Astrocyte (in vitro differentiated cells and primary cell): ENCODE results near the gene VSTM1. TPM values are rescaled to one million over a fixed set of nuclear protein-coding genes. Genes with fewer than 3 reads are reported as not detected.

ENCODE experiments used
- DNase-seq: peaks from one replicate; pipeline ENCODE4 v3.0.0-alpha.2; 2010; ENCODE audit warnings: low read depth
- FAIRE-seq: peaks from 2 replicates; lab custom pipeline; 2011; peaks lifted over from hg19 to GRCh38; lab: Jason Lieb, UNC
- H2AFZ ChIP-seq: 2 replicates; pipeline ENCODE4 v1.6.0; 2012; ENCODE audit warnings: low read depth, low read length, inconsistent platforms
- H3K27ac ChIP-seq: 2 replicates; pipeline ENCODE4 v1.5.1; 2011; ENCODE audit warnings: low read depth, low read length, inconsistent platforms
- H3K27me3 ChIP-seq: 2 replicates; pipeline ENCODE4 v1.6.0; 2011; ENCODE audit warnings: low read length, inconsistent platforms; ENCODE audit not compliant: insufficient read depth
- H3K36me3 ChIP-seq: 2 replicates; pipeline ENCODE4 v1.5.1; 2011; ENCODE audit warnings: low read length, inconsistent platforms; ENCODE audit not compliant: insufficient read depth
- H3K4me1 ChIP-seq: 2 replicates; pipeline ENCODE4 v1.5.1; 2011; ENCODE audit warnings: low read length, inconsistent platforms; ENCODE audit not compliant: insufficient read depth
- H3K4me2 ChIP-seq: 2 replicates; pipeline ENCODE4 v1.6.0; 2012; ENCODE audit warnings: low read length, inconsistent platforms
- H3K4me3 ChIP-seq: 2 replicates; pipeline ENCODE4 v1.5.1; 2011; ENCODE audit warnings: low read depth, mild to moderate bottlenecking, low read length, inconsistent platforms; ENCODE audit not compliant: insufficient read depth
- H3K79me2 ChIP-seq: 2 replicates; pipeline ENCODE4 v1.6.0; 2012; ENCODE audit warnings: mild to moderate bottlenecking, low read length, inconsistent platforms; ENCODE audit not compliant: insufficient read depth
- H3K9ac ChIP-seq: 2 replicates; pipeline ENCODE4 v1.6.0; 2012; ENCODE audit warnings: mild to moderate bottlenecking, low read length, inconsistent platforms
- H3K9me3 ChIP-seq: 2 replicates; pipeline ENCODE4 v1.5.1; 2012; ENCODE audit warnings: low read depth, mild to moderate bottlenecking, low read length, inconsistent platforms; ENCODE audit not compliant: insufficient read depth
- H4K20me1 ChIP-seq: 2 replicates; pipeline ENCODE4 v1.6.0; 2012; ENCODE audit warnings: low read length, inconsistent platforms; ENCODE audit not compliant: insufficient read depth
- H3K27ac Mint-ChIP-seq: one replicate; pipeline ENCODE4 v1.8.0; 2021; ENCODE audit warnings: mild to moderate bottlenecking, mixed read lengths; ENCODE audit not compliant: unreplicated experiment
- H3K27me3 Mint-ChIP-seq: one replicate; pipeline ENCODE4 v1.8.0; 2021; ENCODE audit warnings: low read depth, mixed read lengths; ENCODE audit not compliant: unreplicated experiment
- H3K36me3 Mint-ChIP-seq: one replicate; pipeline ENCODE4 v1.8.0; 2021; ENCODE audit warnings: low read depth, mixed read lengths; ENCODE audit not compliant: unreplicated experiment
- H3K4me1 Mint-ChIP-seq: one replicate; pipeline ENCODE4 v1.8.0; 2021; ENCODE audit warnings: low read depth, mixed read lengths; ENCODE audit not compliant: unreplicated experiment
- H3K4me3 Mint-ChIP-seq: one replicate; pipeline ENCODE4 v1.8.0; 2021; ENCODE audit warnings: mild to moderate bottlenecking, moderate library complexity, mixed read lengths; ENCODE audit not compliant: unreplicated experiment
- H3K9me3 Mint-ChIP-seq: one replicate; pipeline ENCODE4 v1.8.0; 2021; ENCODE audit warnings: mild to moderate bottlenecking, mixed read lengths; ENCODE audit not compliant: unreplicated experiment
- CTCF ChIP-seq: IDR thresholded peaks from 2 replicates; pipeline ENCODE4 v1.5.1; 2011; ENCODE audit warnings: low read depth, mild to moderate bottlenecking, inconsistent platforms, low read length, moderate library complexity; ENCODE audit not compliant: insufficient read depth
- EZH2 ChIP-seq: IDR thresholded peaks from 2 replicates; pipeline ENCODE4 v1.6.1; 2012; ENCODE audit warnings: mild to moderate bottlenecking, low read length, inconsistent platforms; ENCODE audit not compliant: insufficient read depth
- total RNA-seq: library from RNA; stranded (reverse); gene quantifications from 2 replicates; pipeline ENCODE4 v1.2.1, GENCODE V29; 2021

VSTM1 gene
- total RNA-seq, 1 donor from 2014 or later: 0.68 TPM

GRCh38 chr19:54026656-54027055 is 37.0 kb downstream of the VSTM1 start:
- Mint-ChIP-seq H3K27me3 (peaks cover 18% of the 10 kb centered on the region), H3K36me3 (no peaks in the 10 kb centered on the region), H3K9me3 (peaks cover 2% of the 10 kb centered on the region), H3K4me1 (peaks cover 2% of the 10 kb centered on the region), H3K27ac (no peak overlapping the region), H3K4me3 (no peak overlapping the region)
- peaks cover 2% of the 10 kb centered on the region for H3K4me1 ChIP-seq
- no peak overlapping the region for H3K4me2 ChIP-seq
- H4K20me1 ChIP-seq: no peaks in the 10 kb centered on the region
- H3K79me2 ChIP-seq: no peaks in the 10 kb centered on the region
- no peaks in the 10 kb centered on the region for H3K27me3 ChIP-seq
- FAIRE-seq (no peak), DNase-seq (no peak)
- no peak overlapping the region for H3K9ac ChIP-seq
- H3K36me3 ChIP-seq: no peaks in the 10 kb centered on the region
- no peak for TF ChIP-seq EZH2
- TF ChIP-seq CTCF: no peak
- no peak overlapping the region for H3K27ac ChIP-seq
- no peak overlapping the region for H2AFZ ChIP-seq
- H3K9me3 ChIP-seq: no peaks in the 10 kb centered on the region
- H3K4me3 ChIP-seq: no peak overlapping the region

GRCh38 chr19:54024660-54025059 is 39.0 kb downstream of the VSTM1 start:
- H3K27me3 Mint-ChIP-seq: peaks cover 16% of the 10 kb centered on the region
- no peaks in the 10 kb centered on the region for H3K36me3 Mint-ChIP-seq
- FAIRE-seq: no peak
- H3K4me2 ChIP-seq: no peak overlapping the region
- H3K9me3 Mint-ChIP-seq: peaks cover 4% of the 10 kb centered on the region
- H3K4me1 Mint-ChIP-seq: peaks cover 10% of the 10 kb centered on the region
- no peak for DNase-seq
- H3K36me3 ChIP-seq: no peaks in the 10 kb centered on the region
- H3K27ac ChIP-seq: no peak overlapping the region
- TF ChIP-seq CTCF (no peak), EZH2 (no peak)
- no peaks in the 10 kb centered on the region for H3K27me3 ChIP-seq
- H4K20me1 ChIP-seq: no peaks in the 10 kb centered on the region
- H3K9ac ChIP-seq: no peak overlapping the region
- H3K79me2 ChIP-seq: no peaks in the 10 kb centered on the region
- H3K4me3 Mint-ChIP-seq: no peak overlapping the region
- no peaks in the 10 kb centered on the region for H3K9me3 ChIP-seq
- no peak overlapping the region for H3K27ac Mint-ChIP-seq
- no peak overlapping the region for H2AFZ ChIP-seq
- no peak overlapping the region for H3K4me3 ChIP-seq
- H3K4me1 ChIP-seq: peaks cover 6% of the 10 kb centered on the region

GRCh38 chr19:54023191-54023590 is 40.5 kb downstream of the VSTM1 start:
- no peak overlapping the region for H3K4me3 ChIP-seq
- H3K9me3 ChIP-seq: no peaks in the 10 kb centered on the region
- no peaks in the 10 kb centered on the region for H3K36me3 ChIP-seq
- no peak overlapping the region for H3K27ac ChIP-seq
- peaks cover 10% of the 10 kb centered on the region for H3K4me1 Mint-ChIP-seq
- no peak overlapping the region for H3K4me2 ChIP-seq
- H3K27ac Mint-ChIP-seq: no peak overlapping the region
- no peak overlapping the region for H3K9ac ChIP-seq
- no peaks in the 10 kb centered on the region for H3K27me3 ChIP-seq
- H3K4me3 Mint-ChIP-seq: no peak overlapping the region
- H3K4me1 ChIP-seq: peaks cover 9% of the 10 kb centered on the region
- TF ChIP-seq CTCF (no peak), EZH2 (no peak)
- H3K36me3 Mint-ChIP-seq: no peaks in the 10 kb centered on the region
- peaks cover 13% of the 10 kb centered on the region for H3K27me3 Mint-ChIP-seq
- H3K9me3 Mint-ChIP-seq: peaks cover 4% of the 10 kb centered on the region
- no peaks in the 10 kb centered on the region for H4K20me1 ChIP-seq
- no peaks in the 10 kb centered on the region for H3K79me2 ChIP-seq
- DNase-seq (no peak), FAIRE-seq (no peak)
- no peak overlapping the region for H2AFZ ChIP-seq
